Tibial nerve (tissue), 4 donors: ENCODE measurements around the gene CFAP53.
A peak's percentile ranks its signal among the peaks of the same experiment; 100 is the strongest.

ENCODE experiments used
- EP300 ChIP-seq, 2 donors: sonication (generic); formaldehyde crosslinking; IDR thresholded peaks; one replicate each; pipeline ENCODE4 v1.6.1; 2017; ENCODE audit warnings: antibody characterized with exemption in 2 of 2, mild to moderate bottlenecking in 1 of 2
- TF ChIP-seq, protein P1 (sequence below), 5 experiments: fragments of 200-600 bp in 3 of 5; fragments of 450-650 bp in 2 of 5; sonication (generic) in 3 of 5; IDR thresholded peaks; one replicate each; pipeline ENCODE4 v1.5.1; 2016 to 2019; ENCODE audit warnings: antibody characterized with exemption in 5 of 5, mild to moderate bottlenecking in 3 of 5, moderate library complexity in 2 of 5

DNA sequence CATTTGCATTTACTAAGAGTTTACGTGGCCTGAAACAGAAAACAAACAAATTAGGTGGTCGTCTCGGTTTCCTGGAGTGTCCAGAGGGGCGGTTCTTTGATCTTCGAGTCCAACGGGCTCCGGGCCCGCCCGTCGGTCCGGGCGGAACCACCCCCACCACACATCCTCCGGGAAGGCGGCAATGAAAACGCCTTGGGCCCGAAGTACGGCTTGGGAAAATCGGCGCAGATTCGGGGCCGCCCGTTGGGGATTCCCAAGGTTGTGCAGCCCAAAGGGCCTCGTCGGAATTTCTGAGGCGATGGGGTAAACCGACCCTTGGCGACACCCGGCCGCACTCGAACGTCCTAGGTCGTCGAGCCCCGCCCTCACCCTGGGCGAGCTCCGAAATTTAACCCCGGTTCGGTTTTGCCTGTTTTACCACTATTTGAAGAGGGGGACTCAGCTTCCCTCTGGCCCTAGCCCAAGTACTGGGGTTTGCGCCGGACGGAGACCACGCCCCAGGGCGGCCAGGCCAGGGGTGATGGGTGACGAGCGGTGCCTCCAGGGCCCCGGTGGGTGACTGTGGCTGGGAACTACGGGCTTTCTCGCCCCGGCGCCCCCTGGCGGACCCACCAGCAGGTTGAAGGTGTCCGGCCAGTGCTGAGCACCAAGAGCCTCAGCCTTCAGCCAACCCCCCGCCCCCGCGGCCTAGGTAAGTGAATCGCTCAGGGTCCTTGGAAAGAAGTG, 1.9 kb upstream of the CFAP53 start:
- TF ChIP-seq, protein P1, sequence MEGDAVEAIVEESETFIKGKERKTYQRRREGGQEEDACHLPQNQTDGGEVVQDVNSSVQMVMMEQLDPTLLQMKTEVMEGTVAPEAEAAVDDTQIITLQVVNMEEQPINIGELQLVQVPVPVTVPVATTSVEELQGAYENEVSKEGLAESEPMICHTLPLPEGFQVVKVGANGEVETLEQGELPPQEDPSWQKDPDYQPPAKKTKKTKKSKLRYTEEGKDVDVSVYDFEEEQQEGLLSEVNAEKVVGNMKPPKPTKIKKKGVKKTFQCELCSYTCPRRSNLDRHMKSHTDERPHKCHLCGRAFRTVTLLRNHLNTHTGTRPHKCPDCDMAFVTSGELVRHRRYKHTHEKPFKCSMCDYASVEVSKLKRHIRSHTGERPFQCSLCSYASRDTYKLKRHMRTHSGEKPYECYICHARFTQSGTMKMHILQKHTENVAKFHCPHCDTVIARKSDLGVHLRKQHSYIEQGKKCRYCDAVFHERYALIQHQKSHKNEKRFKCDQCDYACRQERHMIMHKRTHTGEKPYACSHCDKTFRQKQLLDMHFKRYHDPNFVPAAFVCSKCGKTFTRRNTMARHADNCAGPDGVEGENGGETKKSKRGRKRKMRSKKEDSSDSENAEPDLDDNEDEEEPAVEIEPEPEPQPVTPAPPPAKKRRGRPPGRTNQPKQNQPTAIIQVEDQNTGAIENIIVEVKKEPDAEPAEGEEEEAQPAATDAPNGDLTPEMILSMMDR (IDR thresholded peaks at IDR 0.05) = peak; percentile 58 to 77 (median 71)
- peak in 1 of 2 donors; percentile 22 for TF ChIP-seq EP300 (IDR thresholded peaks at IDR 0.05)
